ENCODE results near the gene CLDN24. TPM values are rescaled to one million over a fixed set of nuclear protein-coding genes. Genes with fewer than 3 reads are reported as not detected.

CLDN24 gene
- total and polyA plus RNA-seq, 2 donors (not counting 1 experiment from before 2014, with no cell fraction given), result not detected

GRCh38 chr4:183348706-183349659 lies 26.8 kb upstream of the CLDN24 start:
- DNase-seq (ENCODE audit: low read depth in 2 of 2), result peak; percentile 96
- Histone ChIP-seq H3K36me3 (ENCODE audit: control insufficient read depth, insufficient read depth, low read length) (no peaks in the 10 kb centered on the region), H2AFZ (ENCODE audit: low read length) (no peak overlapping the region), H3K9ac (ENCODE audit: insufficient read depth, low read length) (peak overlapping the region; percentile 8), H3K27me3 (ENCODE audit: control insufficient read depth, insufficient read depth, low read length) (no peaks in the 10 kb centered on the region), H3K27ac (ENCODE audit: insufficient read depth, low read length) (peak overlapping the region; percentile 87), H3K4me2 (ENCODE audit: extremely low read depth, insufficient read depth, low read length) (no peak overlapping the region), H3K9me3 (ENCODE audit: control insufficient read depth, insufficient read depth, low read depth, low read length) (no peaks in the 10 kb centered on the region), H4K20me1 (ENCODE audit: control insufficient read depth, extremely low read depth, insufficient read depth, low read length) (no peaks in the 10 kb centered on the region), H3K4me1 (ENCODE audit: control insufficient read depth, extremely low read depth, insufficient read depth, low read length) (peaks cover 16% of the 10 kb centered on the region), H3K4me3 (replicated peaks in 1 of 4; ENCODE audit: control extremely low read depth in 1 of 4, insufficient read depth in 1 of 4, low read depth in 3 of 4, low read length in 4 of 4) (no peak overlapping the region), H3K79me2 (ENCODE audit: control insufficient read depth, insufficient read depth, low read length) (no peaks in the 10 kb centered on the region)
- TF ChIP-seq EZH2 (IDR thresholded peaks at IDR 0.05; ENCODE audit: low read length, missing control alignments), result no peak
- no peak for TF ChIP-seq CTCF (conservative IDR thresholded peaks at IDR 0.05 in 1 of 2, IDR thresholded peaks at IDR 0.05 in 1 of 2; ENCODE audit: low read depth in 1 of 2, low read length in 2 of 2)

GRCh38 chr4:183348136-183348535 lies 25.9 kb upstream of the CLDN24 start:
- peak overlapping the region; percentile 87 for H3K27ac ChIP-seq (ENCODE audit: insufficient read depth, low read length)
- no peaks in the 10 kb centered on the region for H3K79me2 ChIP-seq (ENCODE audit: control insufficient read depth, insufficient read depth, low read length)

More at GRCh38 chr4:183348136-183348535, 25.9 kb upstream of the CLDN24 start:
- Histone ChIP-seq H3K9ac (ENCODE audit: insufficient read depth, low read length) (no peak overlapping the region), H2AFZ (ENCODE audit: low read length) (no peak overlapping the region), H3K4me1 (ENCODE audit: control insufficient read depth, extremely low read depth, insufficient read depth, low read length) (peaks cover 16% of the 10 kb centered on the region), H3K36me3 (ENCODE audit: control insufficient read depth, insufficient read depth, low read length) (no peaks in the 10 kb centered on the region), H3K9me3 (ENCODE audit: control insufficient read depth, insufficient read depth, low read depth, low read length) (no peaks in the 10 kb centered on the region), H4K20me1 (ENCODE audit: control insufficient read depth, extremely low read depth, insufficient read depth, low read length) (no peaks in the 10 kb centered on the region), H3K4me3 (replicated peaks in 1 of 4; ENCODE audit: control extremely low read depth in 1 of 4, insufficient read depth in 1 of 4, low read depth in 3 of 4, low read length in 4 of 4) (no peak overlapping the region), H3K27me3 (ENCODE audit: control insufficient read depth, insufficient read depth, low read length) (no peaks in the 10 kb centered on the region), H3K4me2 (ENCODE audit: extremely low read depth, insufficient read depth, low read length) (no peak overlapping the region)
- TF ChIP-seq EZH2 (IDR thresholded peaks at IDR 0.05; ENCODE audit: low read length, missing control alignments), result no peak
- no peak for TF ChIP-seq CTCF (conservative IDR thresholded peaks at IDR 0.05 in 1 of 2, IDR thresholded peaks at IDR 0.05 in 1 of 2; ENCODE audit: low read depth in 1 of 2, low read length in 2 of 2)
- DNase-seq (ENCODE audit: low read depth in 2 of 2), result no peak
